Mammary epithelial cell (primary cell): Measurements from ENCODE around the gene DDX23.

ENCODE experiments used
- EZH2 ChIP-seq: IDR thresholded peaks from 2 replicates; pipeline ENCODE4 v1.6.1; 2012; ENCODE audit warnings: low read length, inconsistent platforms, borderline replicate concordance
- TF ChIP-seq, protein P1 (sequence below), 2 donors: IDR thresholded peaks in 1 of 2; conservative IDR thresholded peaks in 1 of 2; 2 replicates each; pipeline ENCODE4 v1.5.1; 2011 to 2012; ENCODE audit warnings: inconsistent platforms in 2 of 2, low read length in 2 of 2, mild to moderate bottlenecking in 2 of 2, control low read depth in 1 of 2, low read depth in 1 of 2; ENCODE audit not compliant: insufficient read depth in 1 of 2; ENCODE audit errors: extremely low read depth in 1 of 2

GRCh38 chr12:48786591-48787544, 65.1 kb downstream of the DDX23 start:
- TF ChIP-seq, protein P1, sequence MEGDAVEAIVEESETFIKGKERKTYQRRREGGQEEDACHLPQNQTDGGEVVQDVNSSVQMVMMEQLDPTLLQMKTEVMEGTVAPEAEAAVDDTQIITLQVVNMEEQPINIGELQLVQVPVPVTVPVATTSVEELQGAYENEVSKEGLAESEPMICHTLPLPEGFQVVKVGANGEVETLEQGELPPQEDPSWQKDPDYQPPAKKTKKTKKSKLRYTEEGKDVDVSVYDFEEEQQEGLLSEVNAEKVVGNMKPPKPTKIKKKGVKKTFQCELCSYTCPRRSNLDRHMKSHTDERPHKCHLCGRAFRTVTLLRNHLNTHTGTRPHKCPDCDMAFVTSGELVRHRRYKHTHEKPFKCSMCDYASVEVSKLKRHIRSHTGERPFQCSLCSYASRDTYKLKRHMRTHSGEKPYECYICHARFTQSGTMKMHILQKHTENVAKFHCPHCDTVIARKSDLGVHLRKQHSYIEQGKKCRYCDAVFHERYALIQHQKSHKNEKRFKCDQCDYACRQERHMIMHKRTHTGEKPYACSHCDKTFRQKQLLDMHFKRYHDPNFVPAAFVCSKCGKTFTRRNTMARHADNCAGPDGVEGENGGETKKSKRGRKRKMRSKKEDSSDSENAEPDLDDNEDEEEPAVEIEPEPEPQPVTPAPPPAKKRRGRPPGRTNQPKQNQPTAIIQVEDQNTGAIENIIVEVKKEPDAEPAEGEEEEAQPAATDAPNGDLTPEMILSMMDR (conservative IDR thresholded peaks at IDR 0.05 in 1 of 2, IDR thresholded peaks at IDR 0.05 in 1 of 2; ENCODE audit: extremely low read depth in 1 of 2, insufficient read depth in 1 of 2, low read depth in 1 of 2, low read length in 2 of 2) = no peak
- TF ChIP-seq EZH2 = no peak
